Glomerular visceral epithelial cell (primary cell): ENCODE results near the gene ADD1.
"Not testable (repeated sequence)": the region's sequence is repeated elsewhere in the genome, so short reads cannot be mapped to it uniquely, and the experiment has no call there.

Experiments used
- DNase-seq: peaks from one replicate; pipeline ENCODE4 v3.0.0-alpha.2; 2016; ENCODE audit errors: extremely low spot score

ADD1 gene

GRCh38 chr4:2944586-2945526 lies 101.2 kb downstream of the ADD1 start:
- no peak for DNase-seq

- DNase-seq, result not testable (repeated sequence)
These were observed 102.3 kb downstream of the ADD1 start for GRCh38 chr4:2945619-2946604.

- peak; percentile 75 for DNase-seq
These were observed 103.4 kb downstream of the ADD1 start for GRCh38 chr4:2946812-2947600.

- DNase-seq, result no peak
These were observed 104.3 kb downstream of the ADD1 start for GRCh38 chr4:2947926-2948325.

GRCh38 chr4:2948895-2949781 lies 105.5 kb downstream of the ADD1 start:
- no peak for DNase-seq

GRCh38 chr4:2949782-2950125 lies 106.1 kb downstream of the ADD1 start:
- DNase-seq, result no peak

- no peak for DNase-seq
These were observed 106.8 kb downstream of the ADD1 start for GRCh38 chr4:2950221-2950989.

GRCh38 chr4:2953496-2953895 lies 109.9 kb downstream of the ADD1 start:
- no peak for DNase-seq

GRCh38 chr4:2954358-2955185 lies 110.9 kb downstream of the ADD1 start:
- DNase-seq, result no peak

GRCh38 chr4:2955186-2956044 lies 111.8 kb downstream of the ADD1 start:
- DNase-seq, result not testable (repeated sequence)

- peak; percentile 61 for DNase-seq
These were observed 114.8 kb downstream of the ADD1 start for GRCh38 chr4:2958446-2958845.

GRCh38 chr4:2960450-2960849 lies 116.8 kb downstream of the ADD1 start:
- DNase-seq, result not testable (repeated sequence)

GRCh38 chr4:2961421-2961810 lies 117.8 kb downstream of the ADD1 start:
- no peak for DNase-seq

- no peak for DNase-seq
These were observed 118.3 kb downstream of the ADD1 start for GRCh38 chr4:2961811-2962441.

- peak; percentile 54 for DNase-seq
These were observed 119.0 kb downstream of the ADD1 start for GRCh38 chr4:2962614-2963174.

GRCh38 chr4:2963175-2963965 lies 119.7 kb downstream of the ADD1 start, which contains the start of the genes GRK4 and NOP14:
TSS of gene GRK4 (plus strand) at chr4:2963571. CDS start at chr4:2964071, 500 bp downstream.
TSS of gene NOP14 (minus strand) at chr4:2963406. CDS start at chr4:2963319, 87 bp downstream.
- peak; percentile 98 for DNase-seq
